H9 (cell line): ENCODE results near the gene MGMT. TPM values are rescaled to one million over a fixed set of nuclear protein-coding genes. Genes with fewer than 3 reads are reported as not detected.
A peak's percentile ranks its signal among the peaks of the same experiment; 100 is the strongest.

Experiments
- DNase-seq: peaks from one replicate; pipeline ENCODE4 v3.0.0-alpha.2; 2017
- H2AFZ ChIP-seq: one replicate; pipeline ENCODE4 v1.6.1; 2013; ENCODE audit warnings: mild to moderate bottlenecking, low read length, control low read depth, moderate library complexity
- H2AK5ac ChIP-seq: 2 replicates; pipeline ENCODE4 v1.6.1; 2013; ENCODE audit warnings: low read length, control low read depth, mixed read lengths; ENCODE audit not compliant: insufficient read length
- H2BK120ac ChIP-seq: one replicate; pipeline ENCODE4 v1.6.1; 2013; ENCODE audit warnings: low read depth, mild to moderate bottlenecking, low read length, control low read depth, inconsistent platforms; ENCODE audit not compliant: poor library complexity, severe bottlenecking
- H2BK12ac ChIP-seq: 2 replicates; pipeline ENCODE4 v1.6.1; 2013; ENCODE audit warnings: low read length, control low read depth, mixed read lengths, low read depth; ENCODE audit not compliant: insufficient read length
- H2BK15ac ChIP-seq: 2 replicates; pipeline ENCODE4 v1.6.1; 2013; ENCODE audit warnings: low read depth, low read length, control low read depth
- H2BK20ac ChIP-seq: one replicate; pipeline ENCODE4 v1.6.1; 2013; ENCODE audit warnings: low read depth, mild to moderate bottlenecking, low read length, control low read depth, inconsistent platforms; ENCODE audit not compliant: poor library complexity, severe bottlenecking
- H2BK5ac ChIP-seq: 2 replicates; pipeline ENCODE4 v1.6.1; 2013; ENCODE audit warnings: low read length, control low read depth, mixed read lengths; ENCODE audit not compliant: insufficient read length
- H3K14ac ChIP-seq: 2 replicates; pipeline ENCODE4 v1.6.1; 2013; ENCODE audit warnings: low read length, control low read depth; ENCODE audit not compliant: insufficient read depth
- H3K18ac ChIP-seq: 2 replicates; pipeline ENCODE4 v1.6.1; 2013; ENCODE audit warnings: low read depth, mild to moderate bottlenecking, mixed read lengths, low read length, control low read depth; ENCODE audit not compliant: insufficient read length
- H3K23ac ChIP-seq: 2 replicates; pipeline ENCODE4 v1.6.1; 2013; ENCODE audit warnings: low read length, control low read depth, mixed read lengths, low read depth; ENCODE audit not compliant: insufficient read length
- H3K23me2 ChIP-seq: 2 replicates; pipeline ENCODE4 v1.6.1; 2013; ENCODE audit warnings: low read depth, mild to moderate bottlenecking, mixed read lengths, low read length, control low read depth; ENCODE audit not compliant: insufficient read length, poor library complexity, severe bottlenecking
- H3K27ac ChIP-seq: 2 replicates; pipeline ENCODE4 v1.5.1; 2013; ENCODE audit warnings: low read length, control low read depth, mixed read lengths, low read depth; ENCODE audit not compliant: insufficient read length
- H3K27me3 ChIP-seq: 2 replicates; pipeline ENCODE4 v1.6.1; 2013; ENCODE audit warnings: low read length, control low read depth, inconsistent platforms; ENCODE audit not compliant: insufficient read depth
- H3K4ac ChIP-seq: 2 replicates; pipeline ENCODE4 v1.6.1; 2013; ENCODE audit warnings: low read depth, mild to moderate bottlenecking, control low read depth, inconsistent platforms, low read length, moderate library complexity
- H3K4me1 ChIP-seq: 2 replicates; pipeline ENCODE4 v1.6.1; 2013; ENCODE audit warnings: low read length, control low read depth, inconsistent platforms; ENCODE audit not compliant: insufficient read depth
- H3K4me2 ChIP-seq: 2 replicates; pipeline ENCODE4 v1.6.1; 2013; ENCODE audit warnings: low read length, control low read depth, mixed read lengths; ENCODE audit not compliant: insufficient read length, insufficient read depth
- H3K56ac ChIP-seq: 2 replicates; pipeline ENCODE4 v1.6.1; 2013; ENCODE audit warnings: low read depth, mild to moderate bottlenecking, mixed read lengths, low read length, control low read depth; ENCODE audit not compliant: insufficient read length
- H3K79me1 ChIP-seq: 2 replicates; pipeline ENCODE4 v1.6.1; 2013; ENCODE audit warnings: low read depth, mild to moderate bottlenecking, moderate library complexity, low read length, control low read depth, inconsistent platforms; ENCODE audit not compliant: insufficient read depth, poor library complexity, severe bottlenecking
- H3K79me2 ChIP-seq: 2 replicates; pipeline ENCODE4 v1.6.1; 2013; ENCODE audit warnings: low read length, control low read depth, inconsistent platforms; ENCODE audit not compliant: insufficient read depth
- H3K9ac ChIP-seq: 2 replicates; pipeline ENCODE4 v1.6.1; 2013; ENCODE audit warnings: low read length, control low read depth, mixed read lengths; ENCODE audit not compliant: insufficient read length; ENCODE audit errors: extremely low read depth
- H3K9me3 ChIP-seq: one replicate; pipeline ENCODE4 v1.6.1; 2013; ENCODE audit warnings: low read depth, low read length, inconsistent platforms; ENCODE audit not compliant: control insufficient read depth
- H3T11ph ChIP-seq: one replicate; pipeline ENCODE4 v1.6.1; 2013; ENCODE audit warnings: mild to moderate bottlenecking, low read length, control low read depth, inconsistent platforms
- H4K20me1 ChIP-seq: one replicate; pipeline ENCODE4 v1.6.1; 2013; ENCODE audit not compliant: control insufficient read depth, insufficient read length, insufficient read depth
- H4K5ac ChIP-seq: 2 replicates; pipeline ENCODE4 v1.6.1; 2013; ENCODE audit warnings: low read depth, mild to moderate bottlenecking, mixed read lengths, low read length, control low read depth; ENCODE audit not compliant: insufficient read length
- H4K8ac ChIP-seq: replicated peaks from 2 replicates; pipeline ENCODE4 v1.6.1; 2013; ENCODE audit warnings: low read length, control low read depth, mixed read lengths, low read depth; ENCODE audit not compliant: insufficient read length
- H4K91ac ChIP-seq: 2 replicates; pipeline ENCODE4 v1.6.1; 2013; ENCODE audit warnings: low read depth, mild to moderate bottlenecking, moderate library complexity, mixed read lengths, low read length, control low read depth; ENCODE audit not compliant: insufficient read length
- H3K27ac Mint-ChIP-seq, 3 experiments: 2 replicates in 2 of 3; 3 replicates in 1 of 3; pipeline ENCODE4 v1.8.0; 2020 to 2021; ENCODE audit warnings: mixed read lengths in 3 of 3, mild to moderate bottlenecking in 1 of 3, moderate library complexity in 1 of 3
- H3K27me3 Mint-ChIP-seq: 2 replicates; pipeline ENCODE4 v1.8.0; 2021; ENCODE audit warnings: low read depth, mild to moderate bottlenecking, moderate library complexity, mixed read lengths
- H3K36me3 Mint-ChIP-seq, 3 experiments: 2 replicates in 2 of 3; 3 replicates in 1 of 3; pipeline ENCODE4 v1.8.0; 2020 to 2021; ENCODE audit warnings: low read depth in 3 of 3, mixed read lengths in 3 of 3; ENCODE audit not compliant: insufficient read depth in 1 of 3
- H3K4me1 Mint-ChIP-seq, 2 experiments: 2 replicates each; pipeline ENCODE4 v1.8.0; 2020; ENCODE audit warnings: mixed read lengths in 2 of 2
- H3K4me3 Mint-ChIP-seq, 2 experiments: 2 replicates in 1 of 2; 3 replicates in 1 of 2; pipeline ENCODE4 v1.8.0; 2020 to 2021; ENCODE audit warnings: mild to moderate bottlenecking in 2 of 2, mixed read lengths in 2 of 2, moderate library complexity in 1 of 2
- H3K9me3 Mint-ChIP-seq, 2 experiments: 2 replicates in 1 of 2; 3 replicates in 1 of 2; pipeline ENCODE4 v1.8.0; 2020; ENCODE audit warnings: mild to moderate bottlenecking in 2 of 2, mixed read lengths in 2 of 2, moderate library complexity in 1 of 2
- WGBS: extraction: QIAGEN DNeasy Blood & Tissue Kit; methylation state at CpG from one replicate; pipeline ENCODE4 v1.1.7; 2013; ENCODE audit warnings: missing lambda C conversion rate, low lambda C conversion rate, mixed read lengths; ENCODE audit not compliant: insufficient read length; ENCODE audit errors: extremely low coverage; 5-methylcytosine and 5-hydroxymethylcytosine counted together
- total RNA-seq: library from RNA; stranded (reverse); gene quantifications from 2 replicates; pipeline ENCODE4 v1.2.1, GENCODE V29; 2021
- TF ChIP-seq, protein P1 (sequence below): fragments of 200-600 bp; sonication (generic); conservative IDR thresholded peaks from 3 replicates; pipeline ENCODE4 v1.8.0; 2021; ENCODE audit warnings: antibody characterized with exemption, mild to moderate bottlenecking

The MGMT gene
- total RNA-seq, 1 experiment from 2014 or later, result 18.4 TPM

DNA sequence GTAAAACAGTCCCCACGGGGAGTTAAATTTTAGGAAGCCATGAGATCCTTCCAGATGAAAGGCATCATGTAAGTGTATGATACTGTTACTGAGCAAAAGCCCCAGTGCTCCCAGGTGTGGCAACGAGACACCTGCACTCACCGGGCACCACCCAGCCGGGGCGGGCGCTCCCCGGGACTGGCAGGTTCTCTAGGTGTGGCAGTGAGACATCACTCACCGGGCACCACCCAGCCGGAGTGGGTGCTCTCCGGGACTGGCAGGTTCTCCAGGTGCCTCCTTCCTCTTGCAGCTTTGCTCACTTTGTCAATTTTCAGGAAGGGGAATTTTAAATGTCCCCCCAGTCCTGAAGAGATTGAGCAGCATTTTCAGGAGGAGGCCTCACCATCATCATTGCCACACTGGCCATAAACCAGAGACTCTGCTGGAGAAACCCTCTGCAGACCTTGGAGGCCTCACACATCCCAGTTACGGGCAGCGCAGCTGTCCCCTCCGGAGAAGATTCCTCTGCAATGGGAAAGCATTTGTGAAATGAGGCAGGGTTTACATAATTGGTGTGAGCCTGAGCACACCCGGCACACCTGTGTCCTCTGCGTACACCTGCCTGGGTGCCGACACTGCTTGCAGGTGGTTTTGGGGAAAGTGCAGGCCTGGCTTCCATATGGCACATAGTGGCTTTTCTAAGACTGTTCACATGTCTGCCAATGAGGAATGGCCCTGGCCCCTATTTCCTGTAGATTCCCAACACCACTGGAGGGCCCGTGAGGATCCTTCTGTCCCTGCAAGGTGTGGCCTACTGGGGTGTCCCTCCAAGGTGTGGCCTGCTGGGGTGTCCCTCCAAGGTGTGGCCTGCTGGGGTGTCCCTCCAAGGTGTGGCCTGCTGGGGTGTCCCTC lies 305.7 kb downstream of the MGMT start:
- no peak overlapping the region for H3K18ac ChIP-seq
- no peaks in the 10 kb centered on the region for H3K4me1 ChIP-seq
- Mint-ChIP-seq H3K27ac (no peak overlapping the region), H3K27me3 (no peaks in the 10 kb centered on the region; the same call in 1 of the 2 replicates), H3K4me3 (no peak overlapping the region), H3K4me1 (no peaks in the 10 kb centered on the region), H3K36me3 (peaks cover 0 to 2% (median 0%) of the 10 kb centered on the region in 3 experiments; a peak in 2 of 7 replicates), H3K9me3 (no peaks in the 10 kb centered on the region)
- H4K8ac ChIP-seq, result no peak overlapping the region
- no peaks in the 10 kb centered on the region for H3K9me3 ChIP-seq
- no peak overlapping the region for H2BK5ac ChIP-seq
- H3K56ac ChIP-seq, result no peak overlapping the region
- peak; percentile 10 for DNase-seq
- H4K20me1 ChIP-seq, result no peaks in the 10 kb centered on the region
- no peak overlapping the region for H2BK20ac ChIP-seq
- TF ChIP-seq, protein P1, sequence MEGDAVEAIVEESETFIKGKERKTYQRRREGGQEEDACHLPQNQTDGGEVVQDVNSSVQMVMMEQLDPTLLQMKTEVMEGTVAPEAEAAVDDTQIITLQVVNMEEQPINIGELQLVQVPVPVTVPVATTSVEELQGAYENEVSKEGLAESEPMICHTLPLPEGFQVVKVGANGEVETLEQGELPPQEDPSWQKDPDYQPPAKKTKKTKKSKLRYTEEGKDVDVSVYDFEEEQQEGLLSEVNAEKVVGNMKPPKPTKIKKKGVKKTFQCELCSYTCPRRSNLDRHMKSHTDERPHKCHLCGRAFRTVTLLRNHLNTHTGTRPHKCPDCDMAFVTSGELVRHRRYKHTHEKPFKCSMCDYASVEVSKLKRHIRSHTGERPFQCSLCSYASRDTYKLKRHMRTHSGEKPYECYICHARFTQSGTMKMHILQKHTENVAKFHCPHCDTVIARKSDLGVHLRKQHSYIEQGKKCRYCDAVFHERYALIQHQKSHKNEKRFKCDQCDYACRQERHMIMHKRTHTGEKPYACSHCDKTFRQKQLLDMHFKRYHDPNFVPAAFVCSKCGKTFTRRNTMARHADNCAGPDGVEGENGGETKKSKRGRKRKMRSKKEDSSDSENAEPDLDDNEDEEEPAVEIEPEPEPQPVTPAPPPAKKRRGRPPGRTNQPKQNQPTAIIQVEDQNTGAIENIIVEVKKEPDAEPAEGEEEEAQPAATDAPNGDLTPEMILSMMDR, result no peak
- no peak overlapping the region for H4K5ac ChIP-seq
- H3K27me3 ChIP-seq, result no peaks in the 10 kb centered on the region
- no peaks in the 10 kb centered on the region for H3K79me2 ChIP-seq
- H3K27ac ChIP-seq, result no peak overlapping the region
- H3K79me1 ChIP-seq, result no peaks in the 10 kb centered on the region
- H3K9ac ChIP-seq, result no peak overlapping the region
- H3T11ph ChIP-seq, result no peak overlapping the region
- H3K14ac ChIP-seq, result no peak overlapping the region
- no peak overlapping the region for H3K4me2 ChIP-seq
- no peak overlapping the region for H4K91ac ChIP-seq
- H2BK15ac ChIP-seq, result no peak overlapping the region
- H2AK5ac ChIP-seq, result no peak overlapping the region
- no peaks in the 10 kb centered on the region for H3K23me2 ChIP-seq
- no peak overlapping the region for H3K23ac ChIP-seq
- H2AFZ ChIP-seq, result no peak overlapping the region
- H2BK12ac ChIP-seq, result no peak overlapping the region
- no CpG with 5 or more reads among the region's 17 CpGs for WGBS
- no peak overlapping the region for H2BK120ac ChIP-seq
- H3K4ac ChIP-seq, result no peak overlapping the region
